GM12874 (cell line): Measurements from ENCODE around the gene FSD2.

Experiments
- TF ChIP-seq, protein P1 (sequence below): IDR thresholded peaks from 2 replicates; pipeline ENCODE4 v1.5.1; 2011; ENCODE audit warnings: low read depth, mild to moderate bottlenecking, control low read depth, low read length, moderate library complexity; ENCODE audit not compliant: insufficient read depth

The FSD2 gene, protein sequence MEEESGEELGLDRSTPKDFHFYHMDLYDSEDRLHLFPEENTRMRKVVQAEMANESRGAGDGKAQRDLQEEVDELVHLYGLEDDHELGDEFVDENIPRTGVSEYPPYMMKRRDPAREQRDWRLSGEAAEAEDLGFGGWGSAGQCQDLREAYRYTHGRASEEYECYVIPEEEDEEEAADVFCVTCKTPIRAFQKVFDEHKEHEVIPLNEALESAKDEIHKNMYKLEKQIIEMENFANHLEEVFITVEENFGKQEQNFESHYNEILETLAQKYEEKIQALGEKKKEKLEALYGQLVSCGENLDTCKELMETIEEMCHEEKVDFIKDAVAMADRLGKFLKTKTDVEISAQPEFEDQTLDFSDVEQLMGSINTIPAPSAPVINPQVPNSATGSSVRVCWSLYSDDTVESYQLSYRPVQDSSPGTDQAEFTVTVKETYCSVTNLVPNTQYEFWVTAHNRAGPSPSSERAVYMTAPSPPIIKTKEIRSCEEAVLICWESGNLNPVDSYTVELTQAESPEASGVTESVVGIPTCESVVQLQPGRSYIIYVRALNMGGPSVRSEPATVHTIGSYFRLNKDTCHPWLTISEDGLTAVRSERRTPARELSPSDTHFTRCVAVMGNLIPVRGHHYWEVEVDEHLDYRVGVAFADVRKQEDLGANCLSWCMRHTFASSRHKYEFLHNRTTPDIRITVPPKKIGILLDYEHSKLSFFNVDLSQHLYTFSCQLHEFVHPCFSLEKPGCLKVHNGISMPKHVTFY

DNA sequence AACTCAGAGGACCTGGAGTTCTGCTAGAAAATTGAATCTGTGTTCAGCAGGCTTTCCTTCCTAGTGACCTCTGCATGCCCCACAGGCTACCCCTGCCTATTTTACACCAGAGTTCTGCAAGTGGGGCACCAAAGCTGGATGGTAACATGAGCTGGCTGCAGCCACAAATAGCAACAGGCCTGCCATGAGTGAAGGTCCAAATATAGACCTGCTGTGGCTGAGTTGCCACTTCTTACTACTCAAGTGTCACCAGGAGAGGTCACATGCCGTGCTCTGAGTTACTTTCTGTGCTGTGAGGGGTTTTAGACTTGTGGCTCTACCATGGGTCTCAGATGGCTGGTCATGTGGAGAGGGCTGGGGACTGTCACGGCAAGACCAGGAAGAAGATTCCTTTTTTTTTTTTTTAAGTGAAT is at the start of gene FSD2:
Gene FSD2, minus strand, starts transcription at position 76 of the 413 bp plus-strand sequence. CDS start 18,679 bp downstream, outside the sequence.
- TF ChIP-seq, protein P1, sequence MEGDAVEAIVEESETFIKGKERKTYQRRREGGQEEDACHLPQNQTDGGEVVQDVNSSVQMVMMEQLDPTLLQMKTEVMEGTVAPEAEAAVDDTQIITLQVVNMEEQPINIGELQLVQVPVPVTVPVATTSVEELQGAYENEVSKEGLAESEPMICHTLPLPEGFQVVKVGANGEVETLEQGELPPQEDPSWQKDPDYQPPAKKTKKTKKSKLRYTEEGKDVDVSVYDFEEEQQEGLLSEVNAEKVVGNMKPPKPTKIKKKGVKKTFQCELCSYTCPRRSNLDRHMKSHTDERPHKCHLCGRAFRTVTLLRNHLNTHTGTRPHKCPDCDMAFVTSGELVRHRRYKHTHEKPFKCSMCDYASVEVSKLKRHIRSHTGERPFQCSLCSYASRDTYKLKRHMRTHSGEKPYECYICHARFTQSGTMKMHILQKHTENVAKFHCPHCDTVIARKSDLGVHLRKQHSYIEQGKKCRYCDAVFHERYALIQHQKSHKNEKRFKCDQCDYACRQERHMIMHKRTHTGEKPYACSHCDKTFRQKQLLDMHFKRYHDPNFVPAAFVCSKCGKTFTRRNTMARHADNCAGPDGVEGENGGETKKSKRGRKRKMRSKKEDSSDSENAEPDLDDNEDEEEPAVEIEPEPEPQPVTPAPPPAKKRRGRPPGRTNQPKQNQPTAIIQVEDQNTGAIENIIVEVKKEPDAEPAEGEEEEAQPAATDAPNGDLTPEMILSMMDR, result 0 out of 2 replicates have a peak, but pooled peaks have one; percentile 10

DNA sequence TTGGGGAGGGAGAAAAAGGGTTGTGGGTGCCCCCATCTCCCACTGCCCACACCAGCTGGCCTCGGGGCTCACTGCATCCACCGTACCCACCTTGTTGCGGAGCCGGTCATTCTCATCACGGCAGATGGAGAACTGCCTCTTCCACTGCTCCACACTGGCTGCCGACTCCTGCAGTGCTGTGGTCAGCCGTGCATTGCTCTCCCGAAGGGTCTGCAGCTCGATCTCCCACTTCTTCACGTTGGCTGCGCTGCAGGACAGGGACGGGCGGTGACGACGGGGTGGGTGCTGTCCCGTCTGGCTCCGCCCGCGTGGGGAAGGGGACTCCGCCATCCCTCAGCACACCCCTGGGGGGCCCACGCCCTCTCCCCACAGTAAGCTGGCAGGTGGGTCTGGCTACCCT is 48.7 kb upstream of the FSD2 start:
- TF ChIP-seq, protein P1, result no peak

DNA sequence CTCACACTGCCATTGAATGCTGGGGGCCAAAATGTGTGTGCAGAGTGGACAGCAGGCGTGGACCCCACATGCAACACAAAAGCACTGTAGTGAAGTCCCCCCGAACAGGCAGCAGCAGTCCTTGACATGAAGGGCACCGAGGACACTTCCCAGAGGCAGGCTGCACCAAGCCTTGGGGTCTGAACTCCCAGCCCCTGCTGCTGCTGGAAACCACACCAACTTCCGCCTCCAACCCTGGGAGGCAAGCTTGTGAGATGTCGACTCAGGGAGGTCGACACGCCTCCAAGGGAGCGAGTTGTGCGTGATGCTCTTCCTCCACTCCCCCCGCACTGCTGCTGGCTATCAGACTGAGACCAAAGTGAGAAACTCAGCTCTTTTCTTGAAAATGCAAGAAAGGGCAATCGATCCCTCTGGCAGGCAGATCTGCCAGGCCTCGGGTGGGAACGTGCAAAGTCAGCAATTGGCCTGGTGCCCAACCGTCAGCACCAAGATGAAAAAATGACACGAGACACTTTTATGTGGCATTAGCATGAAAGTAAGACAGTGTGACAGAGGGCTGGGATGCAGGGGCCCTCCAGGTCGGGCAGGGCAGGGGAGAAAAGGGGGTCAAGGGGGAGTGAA is 47.2 kb upstream of the FSD2 start:
- TF ChIP-seq, protein P1, result no peak

DNA sequence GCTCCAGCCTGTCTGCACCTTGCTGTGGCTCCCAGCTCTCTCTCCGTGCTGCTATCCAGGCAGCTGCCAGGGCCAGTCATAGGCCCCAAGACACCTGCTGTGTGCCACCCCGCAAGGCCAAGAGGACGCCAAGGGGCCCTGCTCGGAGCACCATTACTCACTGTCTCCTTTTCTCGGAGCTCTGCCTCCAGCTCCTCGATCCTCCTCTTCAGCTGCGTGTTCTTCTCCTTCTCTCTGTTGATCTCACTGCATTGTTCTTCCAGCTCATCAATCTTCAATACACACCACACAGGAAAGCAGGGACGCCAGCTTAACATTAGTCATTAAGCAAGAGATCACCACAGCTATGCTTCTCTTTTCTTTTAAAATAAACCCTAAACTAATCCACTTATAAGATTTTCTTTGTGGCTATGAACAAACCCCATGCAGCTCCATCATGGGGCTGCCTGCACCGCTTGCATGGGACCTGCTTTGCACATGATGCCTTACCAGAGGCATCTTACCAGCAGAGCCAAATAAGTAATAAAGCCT is 46.2 kb upstream of the FSD2 start:
- TF ChIP-seq, protein P1, result no peak

DNA sequence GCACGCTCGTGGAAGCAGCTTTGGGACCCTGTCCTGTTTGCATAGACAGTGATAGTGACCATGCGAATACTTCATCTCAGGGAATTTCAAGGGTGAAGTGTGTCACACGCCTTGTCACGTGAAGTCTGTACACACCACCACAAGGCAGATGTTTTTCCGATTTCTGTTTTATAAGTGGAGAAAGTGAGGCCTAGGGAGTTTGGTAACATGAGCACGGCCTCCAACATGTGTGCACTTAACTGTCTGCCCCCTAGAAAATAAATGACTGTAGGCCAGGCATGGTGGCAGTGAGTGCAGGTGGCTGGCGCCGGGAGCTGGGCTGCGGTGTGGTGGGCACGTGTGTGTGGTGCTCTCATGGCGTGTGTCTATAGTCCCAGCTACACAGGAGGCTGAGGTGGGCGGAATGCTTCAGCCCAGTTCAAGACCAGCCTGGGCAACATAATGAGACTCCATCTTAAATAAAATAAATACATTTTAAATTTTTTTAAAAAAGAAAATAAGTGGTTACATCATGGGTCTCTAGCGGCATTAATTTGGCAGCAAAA is 45.5 kb upstream of the FSD2 start:
- TF ChIP-seq, protein P1, result no peak

DNA sequence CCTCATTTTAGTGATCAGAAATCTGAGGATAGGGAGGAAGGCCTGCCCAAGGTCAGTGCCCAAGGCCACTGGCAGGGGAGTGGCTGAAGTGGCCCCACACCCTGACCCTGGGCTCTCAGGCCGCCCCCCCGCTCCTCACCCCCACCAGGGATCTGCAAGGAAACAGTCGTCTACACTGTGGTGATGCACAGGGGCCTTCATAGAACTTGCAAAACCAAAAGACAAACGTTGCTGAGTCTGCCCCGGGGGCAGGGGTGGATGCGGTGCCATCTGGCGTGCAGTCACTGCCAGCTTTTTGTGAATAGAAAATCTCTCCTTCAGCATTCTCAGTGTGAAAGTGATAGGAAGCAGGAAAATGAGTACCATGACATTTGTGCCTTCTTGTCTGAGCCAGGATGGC is 44.9 kb upstream of the FSD2 start:
- TF ChIP-seq, protein P1, result no peak
